GM18526 (cell line): ENCODE measurements around the gene ZNF521.

Source experiments
- POLR2A ChIP-seq: IDR thresholded peaks from 3 replicates; pipeline ENCODE4 v1.6.1; 2011; ENCODE audit not compliant: insufficient read length; ENCODE audit errors: extremely low read depth

Gene ZNF521

DNA sequence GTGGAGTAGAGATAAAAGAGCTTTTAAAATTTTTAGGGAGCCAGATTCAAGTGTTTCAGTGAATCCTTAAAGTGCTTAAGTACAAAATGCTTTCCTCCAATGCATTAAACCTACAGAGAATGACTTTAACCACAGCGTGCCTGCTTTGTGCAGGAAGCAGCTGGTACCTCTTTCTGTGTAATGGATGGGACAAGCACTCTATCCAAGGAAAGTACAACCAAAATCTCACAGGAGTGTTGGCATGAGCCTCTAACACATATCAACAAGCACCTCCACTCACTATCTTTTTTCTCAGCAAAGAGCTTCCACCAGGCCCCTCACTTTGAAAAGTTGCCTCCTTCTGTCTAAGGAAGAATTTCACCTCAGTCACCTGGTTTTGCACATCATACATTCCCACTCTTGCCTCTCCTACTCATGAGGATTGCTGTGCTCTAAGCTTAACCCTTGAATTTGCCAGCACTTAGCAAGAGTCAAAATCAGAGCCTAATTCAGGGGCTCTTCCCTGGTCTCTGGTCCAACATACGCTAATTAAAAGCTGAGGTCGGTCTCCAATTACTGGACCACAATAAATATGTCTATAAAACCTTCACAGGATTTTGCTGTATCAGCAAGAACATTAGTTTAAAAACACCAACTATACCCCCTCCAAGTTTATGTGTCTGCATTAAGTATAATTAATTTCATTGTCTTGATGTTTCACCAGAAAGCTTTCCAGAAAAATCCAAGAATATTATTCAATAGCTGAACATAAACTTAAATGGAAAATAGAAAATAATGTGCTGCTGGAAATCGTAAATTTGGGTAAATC is 68.9 kb downstream of the ZNF521 start:
- no peak for TF ChIP-seq POLR2A

GRCh38 chr18:25282282-25282681 is 69.7 kb downstream of the ZNF521 start:
- no peak for TF ChIP-seq POLR2A

- TF ChIP-seq POLR2A, result no peak
Observed at GRCh38 chr18:25281556-25281955, 70.4 kb downstream of the ZNF521 start.

DNA sequence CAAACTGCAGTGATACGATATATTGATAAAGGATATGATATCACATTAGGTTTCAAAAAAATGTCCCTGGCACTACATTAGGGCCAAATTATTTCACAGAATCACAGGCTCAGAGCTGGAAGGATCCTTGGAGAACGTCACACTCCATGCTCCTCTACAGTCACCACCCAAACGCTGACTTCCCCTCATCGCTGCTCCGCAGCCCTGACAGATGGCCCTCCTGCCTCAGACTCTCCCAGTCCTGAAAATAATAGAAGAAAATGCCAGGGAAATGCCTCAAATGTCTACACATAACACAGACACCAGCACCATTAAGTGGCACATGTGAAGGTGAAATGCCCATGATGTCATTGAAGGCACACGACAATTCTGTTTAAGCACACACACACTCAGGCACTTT is 72.0 kb downstream of the ZNF521 start:
- no peak for TF ChIP-seq POLR2A

GRCh38 chr18:25279556-25279955 is 72.4 kb downstream of the ZNF521 start:
- no peak for TF ChIP-seq POLR2A

- no peak for TF ChIP-seq POLR2A
Observed at GRCh38 chr18:25279133-25279532, 72.8 kb downstream of the ZNF521 start.

- TF ChIP-seq POLR2A, result no peak
Observed at GRCh38 chr18:25278394-25278793, 73.6 kb downstream of the ZNF521 start.

- no peak for TF ChIP-seq POLR2A
Observed at GRCh38 chr18:25275412-25276001, 76.5 kb downstream of the ZNF521 start.

GRCh38 chr18:25274926-25275325 is 77.0 kb downstream of the ZNF521 start:
- no peak for TF ChIP-seq POLR2A

- no peak for TF ChIP-seq POLR2A
Observed at GRCh38 chr18:25262920-25263319, 89.0 kb downstream of the ZNF521 start.

GRCh38 chr18:25261768-25262167 is 90.2 kb downstream of the ZNF521 start:
- TF ChIP-seq POLR2A, result no peak

DNA sequence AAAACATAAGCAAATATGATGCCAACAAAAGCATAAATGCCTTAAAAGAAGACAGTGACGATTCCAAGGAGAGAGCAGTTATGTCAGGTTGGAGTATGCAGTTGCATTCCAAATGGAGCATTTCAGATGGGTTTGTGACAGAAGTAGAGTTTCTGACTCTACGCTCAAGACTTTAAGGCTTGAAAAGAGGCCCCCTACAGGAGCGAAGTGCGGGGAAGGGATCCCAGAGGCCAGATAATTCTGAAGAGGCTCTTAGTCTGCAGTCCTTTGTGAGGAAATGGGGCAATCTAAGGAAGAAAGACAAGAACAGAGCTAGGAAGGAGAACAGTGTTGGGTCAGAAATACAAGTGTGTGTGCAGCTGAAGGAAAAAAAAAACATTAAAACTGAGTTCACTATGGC is 95.5 kb downstream of the ZNF521 start:
- TF ChIP-seq POLR2A, result no peak

GRCh38 chr18:25253779-25254178 is 98.2 kb downstream of the ZNF521 start:
- TF ChIP-seq POLR2A, result no peak

DNA sequence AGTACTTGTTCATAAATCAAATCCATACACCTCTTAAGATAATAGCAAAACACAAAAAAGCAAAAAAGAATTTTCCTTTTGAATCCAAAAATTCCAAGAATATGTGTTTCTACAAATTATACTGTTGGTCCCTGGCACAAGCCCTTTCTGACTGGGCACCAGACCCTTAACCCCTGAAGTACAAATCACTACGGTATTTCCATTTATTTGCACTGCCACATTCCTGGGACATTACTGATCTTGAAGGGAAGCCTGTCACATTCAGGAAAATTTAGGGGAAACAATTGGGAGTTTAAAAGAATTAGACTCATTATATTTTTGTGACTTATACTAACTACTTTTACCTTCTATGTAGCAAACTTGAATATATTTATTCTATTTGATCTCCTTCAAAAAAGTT is 98.8 kb downstream of the ZNF521 start:
- no peak for TF ChIP-seq POLR2A

- TF ChIP-seq POLR2A, result no peak
Observed at GRCh38 chr18:25251068-25251467, 100.9 kb downstream of the ZNF521 start.

DNA sequence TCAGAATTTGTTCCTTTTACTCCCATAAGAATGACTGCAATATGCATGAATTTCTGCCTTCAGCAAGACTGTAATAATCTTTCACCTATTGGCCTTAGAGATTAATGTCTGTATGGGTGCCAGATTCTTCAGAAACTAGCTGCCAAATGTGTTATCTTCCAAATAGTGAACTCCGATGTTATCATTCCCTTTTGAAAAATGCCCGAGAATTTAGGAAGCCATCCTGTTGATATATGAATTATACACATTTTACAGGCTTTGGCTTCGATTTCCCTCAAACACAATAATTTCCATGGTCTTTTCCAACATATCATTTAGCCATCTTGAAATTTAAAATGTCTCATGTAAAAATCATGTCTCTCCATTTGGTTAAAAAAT is 101.5 kb downstream of the ZNF521 start:
- no peak for TF ChIP-seq POLR2A

GRCh38 chr18:25248755-25249154 is 103.2 kb downstream of the ZNF521 start:
- no peak for TF ChIP-seq POLR2A

DNA sequence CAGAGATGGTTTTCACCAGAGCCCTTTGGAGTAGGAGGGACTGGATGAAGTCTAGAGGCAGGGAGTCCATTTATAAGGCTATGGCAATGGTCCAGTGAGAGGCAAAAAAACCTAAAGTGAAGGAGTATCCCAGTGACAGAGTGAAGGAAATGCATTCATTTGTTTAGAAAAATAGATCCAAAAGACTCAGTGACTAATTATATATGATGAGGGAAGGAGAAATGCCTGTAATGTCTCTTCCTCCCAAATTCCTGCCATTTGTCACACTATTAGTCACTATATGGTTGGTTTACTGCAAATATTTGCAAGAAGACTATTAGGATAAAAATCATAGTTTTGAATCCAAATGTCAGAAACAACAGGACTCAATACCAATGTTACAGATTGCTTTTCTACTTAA is 104.2 kb downstream of the ZNF521 start:
- no peak for TF ChIP-seq POLR2A
